A549 (cell line): ENCODE results near the gene C2. TPM values are rescaled to one million over a fixed set of nuclear protein-coding genes. Genes with fewer than 3 reads are reported as not detected.
A peak's percentile ranks its signal among the peaks of the same experiment; 100 is the strongest.

Experiments used
- ATAC-seq, 2 experiments: fragments of 200-7000 bp in 1 of 2; fragments of >200 bp in 1 of 2; cut with Nextera tagmentation in 1 of 2; cut with Tn5 transposase in 1 of 2; 3 replicates each; pipeline versions ENCODE4 v1.8.0 to v1.9.1; 2018 to 2020; ENCODE audit warnings: mild to moderate bottlenecking in 1 of 2, moderate library complexity in 1 of 2
- CTCF ChIA-PET: fragments of 300-600 bp; sonication (Branson Sonifier 250); formaldehyde crosslinking; extraction: SDS; loops from one replicate; lab custom pipeline; 2021; ENCODE audit warnings: antibody characterized with exemption, inconsistent platforms; lab: Yijun Ruan, JAX
- POLR2A ChIA-PET: fragments of 350-600 bp; formaldehyde crosslinking; extraction: SDS; loops from one replicate; lab custom pipeline; 2021; ENCODE audit warnings: antibody characterized with exemption, inconsistent platforms; lab: Yijun Ruan, JAX
- DNase-seq, 2 experiments: peaks; one replicate each; pipeline versions ENCODE4 v3.0.0 to v3.0.0-alpha.2; 2011 to 2016; ENCODE audit warnings: low read depth in 1 of 2, low spot score in 1 of 2
- FAIRE-seq: peaks from 2 replicates; lab custom pipeline; 2011; peaks lifted over from hg19 to GRCh38; lab: Jason Lieb, UNC
- H3K27ac ChIP-seq, 2 experiments: fragments of >200 bp; sonication (Bioruptor Twin); formaldehyde crosslinking; 3 replicates each; pipeline ENCODE4 v1.5.1; 2016 to 2017
- H3K4me1 ChIP-seq: fragments of >200 bp; sonication (Bioruptor Twin); formaldehyde crosslinking; 3 replicates; pipeline ENCODE4 v1.6.1; 2016
- H3K4me2 ChIP-seq: fragments of >200 bp; sonication (Bioruptor Twin); formaldehyde crosslinking; 3 replicates; pipeline ENCODE4 v1.6.1; 2016
- H3K4me3 ChIP-seq: fragments of >200 bp; sonication (Bioruptor Twin); formaldehyde crosslinking; 3 replicates; pipeline ENCODE4 v1.5.1; 2016
- H3K9me3 ChIP-seq: fragments of >200 bp; sonication (Bioruptor Twin); formaldehyde crosslinking; 3 replicates; pipeline ENCODE4 v1.6.1; 2016
- CEBPB ChIP-seq, 2 experiments: fragments of >200 bp in 1 of 2; sonication (Bioruptor Twin) in 1 of 2; formaldehyde crosslinking in 1 of 2; IDR thresholded peaks; 2 replicates each; pipeline ENCODE4 v1.6.1; 2012 to 2016
- CHD2 ChIP-seq: fragments of 150-350 bp; IDR thresholded peaks from 2 replicates; pipeline ENCODE4 v1.6.1; 2014; ENCODE audit warnings: low read length; ENCODE audit not compliant: partially characterized antibody
- FOXS1 ChIP-seq: fragments of 250-450 bp; sonication (Bioruptor Pico); IDR thresholded peaks from 2 replicates; pipeline ENCODE4 v1.5.0; 2020; ENCODE audit warnings: mild to moderate bottlenecking, moderate library complexity
- GATA3 ChIP-seq: IDR thresholded peaks from 2 replicates; pipeline ENCODE4 v1.6.1; 2012; ENCODE audit warnings: borderline replicate concordance
- HDAC2 ChIP-seq: fragments of 200-600 bp; sonication (generic); IDR thresholded peaks from 2 replicates; pipeline ENCODE4 v1.6.1; 2016
- HES2 ChIP-seq: fragments of >200 bp; sonication (Bioruptor Twin); formaldehyde crosslinking; IDR thresholded peaks from 2 replicates; pipeline ENCODE4 v1.6.1; 2016
- HOXA7 ChIP-seq: fragments of 250-450 bp; sonication (Bioruptor Pico); IDR thresholded peaks from 2 replicates; pipeline ENCODE4 v1.5.0; 2020; ENCODE audit warnings: mild to moderate bottlenecking, moderate library complexity
- HOXB5 ChIP-seq: fragments of 250-450 bp; sonication (Bioruptor Pico); IDR thresholded peaks from 2 replicates; pipeline ENCODE4 v1.5.0; 2020; ENCODE audit warnings: mild to moderate bottlenecking, moderate library complexity
- JUN ChIP-seq, 2 experiments: fragments of >200 bp; sonication (Bioruptor Twin); formaldehyde crosslinking; IDR thresholded peaks; 2 replicates in 1 of 2; 3 replicates in 1 of 2; pipeline ENCODE4 v1.6.1; 2016 to 2017
- KDM1A ChIP-seq: fragments of 200-600 bp; sonication (generic); IDR thresholded peaks from 2 replicates; pipeline ENCODE4 v1.6.1; 2016; ENCODE audit warnings: low read depth, mild to moderate bottlenecking
- MAZ ChIP-seq: fragments of 150-350 bp; IDR thresholded peaks from 2 replicates; pipeline ENCODE4 v1.6.1; 2014; ENCODE audit warnings: antibody characterized with exemption, low read depth, low read length, borderline replicate concordance
- MYC ChIP-seq: IDR thresholded peaks from 2 replicates; pipeline ENCODE4 v1.6.1; 2012; ENCODE audit warnings: mild to moderate bottlenecking, inconsistent platforms, low read length, improper control_type of control experiment, borderline replicate concordance
- NFE2L2 ChIP-seq: fragments of 150-350 bp; conservative IDR thresholded peaks from 2 replicates; pipeline ENCODE4 v1.6.1; 2014; ENCODE audit warnings: low read length
- NPAS2 ChIP-seq: fragments of 250-450 bp; sonication (Bioruptor Pico); IDR thresholded peaks from 2 replicates; pipeline ENCODE4 v1.8.0; 2022; ENCODE audit warnings: mild to moderate bottlenecking, moderate library complexity, borderline replicate concordance
- PHF8 ChIP-seq: fragments of 200-600 bp; sonication (generic); IDR thresholded peaks from 2 replicates; pipeline ENCODE4 v1.6.1; 2016; ENCODE audit warnings: low read depth, mild to moderate bottlenecking, antibody characterized with exemption, moderate library complexity, borderline replicate concordance
- RAD21 ChIP-seq, 2 experiments: fragments of >200 bp in 1 of 2; sonication (Bioruptor Twin) in 1 of 2; formaldehyde crosslinking in 1 of 2; IDR thresholded peaks in 1 of 2; conservative IDR thresholded peaks in 1 of 2; 2 replicates in 1 of 2; 3 replicates in 1 of 2; pipeline ENCODE4 v1.6.1; 2012 to 2018; ENCODE audit warnings: inconsistent platforms in 1 of 2
- RARB ChIP-seq: fragments of 250-450 bp; sonication (Bioruptor Pico); IDR thresholded peaks from 2 replicates; pipeline ENCODE4 v1.8.0; 2021; ENCODE audit warnings: mild to moderate bottlenecking, moderate library complexity
- TFCP2L1 ChIP-seq: fragments of 250-450 bp; sonication (Bioruptor Pico); IDR thresholded peaks from 2 replicates; pipeline ENCODE4 v1.5.0; 2021; ENCODE audit warnings: mild to moderate bottlenecking
- ZNF302 ChIP-seq: fragments of 250-450 bp; sonication (Bioruptor Pico); IDR thresholded peaks from 2 replicates; pipeline ENCODE4 v1.9.0; 2021; ENCODE audit warnings: inconsistent platforms, mild to moderate bottlenecking, moderate library complexity
- ZSCAN20 ChIP-seq: fragments of 250-450 bp; sonication (Bioruptor Pico); IDR thresholded peaks from 2 replicates; pipeline ENCODE4 v1.8.0; 2022; ENCODE audit warnings: mild to moderate bottlenecking, moderate library complexity
- WGBS: methylation state at CpG from one replicate; pipeline ENCODE4 v1.1.6; 2017; ENCODE audit errors: missing lambda C conversion rate; 5-methylcytosine and 5-hydroxymethylcytosine counted together
- polyA plus RNA-seq, 4 experiments: library from polyadenylated mRNA; depleted of rRNA in 3 of 4; stranded (reverse); fragments of >200 nt; fragmentation: RNase III in 1 of 4; extraction: RNeasy Plus Mini Kit Qiagen cat#74134 plus additional on column Dnase treatment in 1 of 4; gene quantifications; 2 replicates in 3 of 4; 3 replicates in 1 of 4; pipeline ENCODE4 v1.2.3, GENCODE V29; 2011 to 2017
- TF ChIP-seq, protein P1 (sequence below): fragments of 150-350 bp; IDR thresholded peaks from 2 replicates; pipeline ENCODE4 v1.6.1; 2014; ENCODE audit warnings: low read depth, mild to moderate bottlenecking, low read length
- TF ChIP-seq, protein P2 (sequence below): fragments of 200-600 bp; sonication (generic); IDR thresholded peaks from 2 replicates; pipeline ENCODE4 v1.6.1; 2016; ENCODE audit warnings: antibody characterized with exemption, mild to moderate bottlenecking, moderate library complexity

The C2 gene
- polyA plus RNA-seq, 2 of the 4 experiments (the other 2 are of a cell fraction), result 0.22 to 0.87 TPM

GRCh38 chr6:31958741-31959739, 31.5 kb downstream of the C2 start, which contains the start of the genes NELFE and SKIC2 (continued):
- TF ChIP-seq HDAC2, result no peak
- TF ChIP-seq MAZ, result no peak
- TF ChIP-seq, protein P1, sequence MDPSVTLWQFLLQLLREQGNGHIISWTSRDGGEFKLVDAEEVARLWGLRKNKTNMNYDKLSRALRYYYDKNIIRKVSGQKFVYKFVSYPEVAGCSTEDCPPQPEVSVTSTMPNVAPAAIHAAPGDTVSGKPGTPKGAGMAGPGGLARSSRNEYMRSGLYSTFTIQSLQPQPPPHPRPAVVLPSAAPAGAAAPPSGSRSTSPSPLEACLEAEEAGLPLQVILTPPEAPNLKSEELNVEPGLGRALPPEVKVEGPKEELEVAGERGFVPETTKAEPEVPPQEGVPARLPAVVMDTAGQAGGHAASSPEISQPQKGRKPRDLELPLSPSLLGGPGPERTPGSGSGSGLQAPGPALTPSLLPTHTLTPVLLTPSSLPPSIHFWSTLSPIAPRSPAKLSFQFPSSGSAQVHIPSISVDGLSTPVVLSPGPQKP, result peak; percentile 65; the same call in 1 of the 2 replicates
- TF ChIP-seq CEBPB (IDR thresholded peaks at IDR 0.05), result no peak
- TF ChIP-seq NFE2L2, result no peak
- TF ChIP-seq FOXS1 (CRISPR knock-in tag), result no peak
- no peak for TF ChIP-seq HES2
- TF ChIP-seq ZNF302 (CRISPR knock-in tag), result no peak
- TF ChIP-seq ZSCAN20 (CRISPR knock-in tag), result no peak
- TF ChIP-seq JUN (IDR thresholded peaks at IDR 0.05), result peak; percentile 78 to 82; a peak in 3 of 5 replicates
- no peak for TF ChIP-seq HOXB5
- no peak for TF ChIP-seq NPAS2 (CRISPR knock-in tag)
- TF ChIP-seq, protein P2, sequence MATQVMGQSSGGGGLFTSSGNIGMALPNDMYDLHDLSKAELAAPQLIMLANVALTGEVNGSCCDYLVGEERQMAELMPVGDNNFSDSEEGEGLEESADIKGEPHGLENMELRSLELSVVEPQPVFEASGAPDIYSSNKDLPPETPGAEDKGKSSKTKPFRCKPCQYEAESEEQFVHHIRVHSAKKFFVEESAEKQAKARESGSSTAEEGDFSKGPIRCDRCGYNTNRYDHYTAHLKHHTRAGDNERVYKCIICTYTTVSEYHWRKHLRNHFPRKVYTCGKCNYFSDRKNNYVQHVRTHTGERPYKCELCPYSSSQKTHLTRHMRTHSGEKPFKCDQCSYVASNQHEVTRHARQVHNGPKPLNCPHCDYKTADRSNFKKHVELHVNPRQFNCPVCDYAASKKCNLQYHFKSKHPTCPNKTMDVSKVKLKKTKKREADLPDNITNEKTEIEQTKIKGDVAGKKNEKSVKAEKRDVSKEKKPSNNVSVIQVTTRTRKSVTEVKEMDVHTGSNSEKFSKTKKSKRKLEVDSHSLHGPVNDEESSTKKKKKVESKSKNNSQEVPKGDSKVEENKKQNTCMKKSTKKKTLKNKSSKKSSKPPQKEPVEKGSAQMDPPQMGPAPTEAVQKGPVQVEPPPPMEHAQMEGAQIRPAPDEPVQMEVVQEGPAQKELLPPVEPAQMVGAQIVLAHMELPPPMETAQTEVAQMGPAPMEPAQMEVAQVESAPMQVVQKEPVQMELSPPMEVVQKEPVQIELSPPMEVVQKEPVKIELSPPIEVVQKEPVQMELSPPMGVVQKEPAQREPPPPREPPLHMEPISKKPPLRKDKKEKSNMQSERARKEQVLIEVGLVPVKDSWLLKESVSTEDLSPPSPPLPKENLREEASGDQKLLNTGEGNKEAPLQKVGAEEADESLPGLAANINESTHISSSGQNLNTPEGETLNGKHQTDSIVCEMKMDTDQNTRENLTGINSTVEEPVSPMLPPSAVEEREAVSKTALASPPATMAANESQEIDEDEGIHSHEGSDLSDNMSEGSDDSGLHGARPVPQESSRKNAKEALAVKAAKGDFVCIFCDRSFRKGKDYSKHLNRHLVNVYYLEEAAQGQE, result no peak
- no peak for TF ChIP-seq CHD2
- no peak for TF ChIP-seq TFCP2L1 (CRISPR knock-in tag)
- TF ChIP-seq MYC, result no peak
- peak; percentile 67 for TF ChIP-seq PHF8
- no peak for TF ChIP-seq KDM1A
- TF ChIP-seq RAD21 (conservative IDR thresholded peaks at IDR 0.05 in 1 of 2, IDR thresholded peaks at IDR 0.05 in 1 of 2), result no peak

- H3K27ac ChIP-seq, result no peak overlapping the region
- no peak for ATAC-seq
- H3K4me3 ChIP-seq, result no peak overlapping the region
- H3K4me2 ChIP-seq, result no peak overlapping the region
- FAIRE-seq, result no peak
- H3K4me1 ChIP-seq, result peaks cover 13% of the 10 kb centered on the region; the same call in 2 of the 3 replicates
- WGBS, result 95% methylated on average over 12 of the region's 12 CpGs
- no peak for DNase-seq
- ChIA-PET CTCF (interaction anchor here (1.8 kb wide), 1 partner anchor 9 kb away, joined by 6 read pairs; no protein-coding TSS in a partner anchor), POLR2A (no interaction called here)
- no peak for TF ChIP-seq HOXA7 (CRISPR knock-in tag)
- TF ChIP-seq GATA3, result no peak
- TF ChIP-seq RARB (CRISPR knock-in tag), result no peak
- H3K9me3 ChIP-seq, result no peaks in the 10 kb centered on the region
These were observed 34.1 kb downstream of the C2 start for GRCh38 chr6:31961616-31962015.
